Liver (tissue), 9 donors: Measurements from ENCODE around the gene EIF4G3. TPM values are rescaled to one million over a fixed set of nuclear protein-coding genes. Genes with fewer than 3 reads are reported as not detected.
"Not testable (repeated sequence)": the region's sequence is repeated elsewhere in the genome, so short reads cannot be mapped to it uniquely, and the experiment has no call there.

Experiments
- DNase-seq: peaks from one replicate; pipeline ENCODE4 v3.0.0-alpha.2; 2017; ENCODE audit warnings: low spot score
- H3K27ac ChIP-seq, 2 donors: one replicate each; pipeline ENCODE4 v1.7.0; 2013; ENCODE audit warnings: inconsistent platforms in 2 of 2, low read length in 2 of 2, control low read depth in 1 of 2, low read depth in 1 of 2, mild to moderate bottlenecking in 1 of 2
- H3K27me3 ChIP-seq, 4 donors: one replicate each; pipeline versions ENCODE4 v1.6.1 to v1.7.0; 2013; ENCODE audit warnings: low read length in 3 of 4, inconsistent platforms in 1 of 4, mild to moderate bottlenecking in 1 of 4, moderate library complexity in 1 of 4; ENCODE audit not compliant: control insufficient read depth in 4 of 4, insufficient read depth in 4 of 4
- H3K36me3 ChIP-seq, 4 donors: one replicate each; pipeline versions ENCODE4 v1.6.1 to v1.7.0; 2013; ENCODE audit warnings: low read length in 3 of 4, mild to moderate bottlenecking in 3 of 4, low read depth in 1 of 4, moderate library complexity in 1 of 4; ENCODE audit not compliant: control insufficient read depth in 4 of 4, insufficient read depth in 3 of 4
- H3K4me1 ChIP-seq, 4 donors: one replicate each; pipeline versions ENCODE4 v1.6.1 to v1.7.0; 2013; ENCODE audit warnings: low read length in 3 of 4, mild to moderate bottlenecking in 3 of 4, moderate library complexity in 1 of 4; ENCODE audit not compliant: control insufficient read depth in 4 of 4, insufficient read depth in 4 of 4
- H3K4me3 ChIP-seq, 3 donors: one replicate each; pipeline versions ENCODE4 v1.6.1 to v1.7.0; 2013; ENCODE audit warnings: low read length in 3 of 3, control low read depth in 1 of 3, low read depth in 1 of 3, mild to moderate bottlenecking in 1 of 3
- H3K9ac ChIP-seq, 2 donors: one replicate each; pipeline ENCODE4 v1.7.0; 2013; ENCODE audit warnings: low read length in 2 of 2, mild to moderate bottlenecking in 2 of 2, moderate library complexity in 2 of 2, control low read depth in 1 of 2, low read depth in 1 of 2
- H3K9me3 ChIP-seq, 4 donors: one replicate each; pipeline versions ENCODE4 v1.6.1 to v1.7.0; 2013; ENCODE audit warnings: low read length in 3 of 4; ENCODE audit not compliant: control insufficient read depth in 4 of 4
- ATF3 ChIP-seq: IDR thresholded peaks from 2 replicates; pipeline ENCODE4 v1.6.1; 2016; ENCODE audit warnings: antibody characterized with exemption
- CTCF ChIP-seq: fragments of 150-350 bp; IDR thresholded peaks from 2 replicates; pipeline ENCODE4 v1.5.1; 2017; ENCODE audit warnings: improper control_type of control experiment, low read depth, low read length; ENCODE audit not compliant: missing input control
- EGR1 ChIP-seq, 2 donors: IDR thresholded peaks; 2 replicates each; pipeline ENCODE4 v1.6.1; 2016 to 2018; ENCODE audit warnings: antibody characterized with exemption in 2 of 2, low read depth in 2 of 2
- FOXA1 ChIP-seq: IDR thresholded peaks from 2 replicates; pipeline ENCODE4 v1.6.1; 2016; ENCODE audit warnings: antibody characterized with exemption
- FOXA2 ChIP-seq: IDR thresholded peaks from 2 replicates; pipeline ENCODE4 v1.6.1; 2016; ENCODE audit warnings: antibody characterized with exemption
- GABPA ChIP-seq, 2 donors: IDR thresholded peaks in 1 of 2; conservative IDR thresholded peaks in 1 of 2; 2 replicates each; pipeline ENCODE4 v1.6.1; 2016; ENCODE audit warnings: antibody characterized with exemption in 2 of 2, mild to moderate bottlenecking in 1 of 2, moderate library complexity in 1 of 2
- HNF4A ChIP-seq, 2 donors: conservative IDR thresholded peaks; 2 replicates each; pipeline ENCODE4 v1.6.1; 2016; ENCODE audit warnings: antibody characterized with exemption in 2 of 2, mild to moderate bottlenecking in 2 of 2
- HNF4G ChIP-seq: IDR thresholded peaks from 2 replicates; pipeline ENCODE4 v1.6.1; 2016; ENCODE audit warnings: antibody characterized with exemption
- JUND ChIP-seq, 2 donors: IDR thresholded peaks; 2 replicates each; pipeline ENCODE4 v1.6.1; 2016; ENCODE audit warnings: antibody characterized with exemption in 2 of 2
- NR2F2 ChIP-seq: IDR thresholded peaks from 2 replicates; pipeline ENCODE4 v1.6.1; 2016; ENCODE audit warnings: antibody characterized with exemption
- RAD21 ChIP-seq, 2 donors: IDR thresholded peaks; 2 replicates each; pipeline ENCODE4 v1.6.1; 2016; ENCODE audit warnings: antibody characterized with exemption in 2 of 2, mild to moderate bottlenecking in 2 of 2
- RXRA ChIP-seq, 2 donors: IDR thresholded peaks; 2 replicates each; pipeline ENCODE4 v1.6.1; 2017 to 2018; ENCODE audit warnings: antibody characterized with exemption in 2 of 2, mild to moderate bottlenecking in 1 of 2
- SP1 ChIP-seq: IDR thresholded peaks from 2 replicates; pipeline ENCODE4 v1.6.1; 2018; ENCODE audit warnings: antibody characterized with exemption, mild to moderate bottlenecking
- TAF1 ChIP-seq: conservative IDR thresholded peaks from 2 replicates; pipeline ENCODE4 v1.6.1; 2016; ENCODE audit warnings: antibody characterized with exemption, mild to moderate bottlenecking
- YY1 ChIP-seq: IDR thresholded peaks from 2 replicates; pipeline ENCODE4 v1.6.1; 2016; ENCODE audit warnings: antibody characterized with exemption, mild to moderate bottlenecking
- WGBS: extraction: QIAGEN DNeasy Blood & Tissue Kit; methylation state at CpG from one replicate; pipeline ENCODE4 v1.1.7; 2013; 5-methylcytosine and 5-hydroxymethylcytosine counted together
- polyA plus RNA-seq, 2 donors: library from polyadenylated mRNA; stranded (reverse) in 1 of 2; unstranded in 1 of 2; fragments of 200-250 nt in 1 of 2; fragments of >200 nt in 1 of 2; fragmentation: Nextera tagmentation in 1 of 2; extraction: Ambion mirVana in 1 of 2; gene quantifications; one replicate each; pipeline versions ENCODE4 v1.2.1 to v1.2.3, GENCODE V29; 2013 to 2015
- total RNA-seq, 2 donors: library from RNA; depleted of rRNA; stranded (reverse); fragments of >200 nt; gene quantifications; one replicate each; pipeline ENCODE4 v1.2.3, GENCODE V29; 2014
- TF ChIP-seq, protein P1 (sequence below): IDR thresholded peaks from 2 replicates; pipeline ENCODE4 v1.6.1; 2016; ENCODE audit warnings: antibody characterized with exemption
- TF ChIP-seq, protein P2 (sequence below): IDR thresholded peaks from 2 replicates; pipeline ENCODE4 v1.6.1; 2016; ENCODE audit warnings: antibody characterized with exemption, mild to moderate bottlenecking
- TF ChIP-seq, protein P3 (sequence below): IDR thresholded peaks from 2 replicates; pipeline ENCODE4 v1.6.1; 2016; ENCODE audit warnings: antibody characterized with exemption
- donor health status: healthy.
- donor health status: healthy.
- donor health status: healthy.
- donor health status: healthy.
- donor health status: healthy.

The EIF4G3 gene
- total and polyA plus RNA-seq, 4 donors: 7.6 to 22.8 (median 11.7) TPM

GRCh38 chr1:20913242-20913641, 263.5 kb downstream of the EIF4G3 start:
- no peak overlapping the region for H3K9ac ChIP-seq
- H3K9me3 ChIP-seq: no peaks in the 10 kb centered on the region
- no peak overlapping the region for H3K27ac ChIP-seq
- DNase-seq: no peak
- H3K4me1 ChIP-seq: no peaks in the 10 kb centered on the region
- no peaks in the 10 kb centered on the region for H3K36me3 ChIP-seq
- TF ChIP-seq CTCF (no peak), TAF1 (no peak), HNF4G (no peak), YY1 (no peak), RXRA (IDR thresholded peaks at IDR 0.05) (no peak), ATF3 (no peak), FOXA2 (no peak), FOXA1 (no peak), RAD21 (IDR thresholded peaks at IDR 0.05) (no peak), HNF4A (conservative IDR thresholded peaks at IDR 0.05) (no peak), JUND (IDR thresholded peaks at IDR 0.05) (no peak), NR2F2 (no peak), SP1 (no peak), EGR1 (IDR thresholded peaks at IDR 0.05; ENCODE audit: low read depth in 2 of 2) (no peak), GABPA (IDR thresholded peaks at IDR 0.05 in 1 of 2, conservative IDR thresholded peaks at IDR 0.05 in 1 of 2) (no peak)
- TF ChIP-seq, protein P1, sequence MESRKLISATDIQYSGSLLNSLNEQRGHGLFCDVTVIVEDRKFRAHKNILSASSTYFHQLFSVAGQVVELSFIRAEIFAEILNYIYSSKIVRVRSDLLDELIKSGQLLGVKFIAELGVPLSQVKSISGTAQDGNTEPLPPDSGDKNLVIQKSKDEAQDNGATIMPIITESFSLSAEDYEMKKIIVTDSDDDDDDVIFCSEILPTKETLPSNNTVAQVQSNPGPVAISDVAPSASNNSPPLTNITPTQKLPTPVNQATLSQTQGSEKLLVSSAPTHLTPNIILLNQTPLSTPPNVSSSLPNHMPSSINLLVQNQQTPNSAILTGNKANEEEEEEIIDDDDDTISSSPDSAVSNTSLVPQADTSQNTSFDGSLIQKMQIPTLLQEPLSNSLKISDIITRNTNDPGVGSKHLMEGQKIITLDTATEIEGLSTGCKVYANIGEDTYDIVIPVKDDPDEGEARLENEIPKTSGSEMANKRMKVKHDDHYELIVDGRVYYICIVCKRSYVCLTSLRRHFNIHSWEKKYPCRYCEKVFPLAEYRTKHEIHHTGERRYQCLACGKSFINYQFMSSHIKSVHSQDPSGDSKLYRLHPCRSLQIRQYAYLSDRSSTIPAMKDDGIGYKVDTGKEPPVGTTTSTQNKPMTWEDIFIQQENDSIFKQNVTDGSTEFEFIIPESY: no peak
- TF ChIP-seq, protein P2, sequence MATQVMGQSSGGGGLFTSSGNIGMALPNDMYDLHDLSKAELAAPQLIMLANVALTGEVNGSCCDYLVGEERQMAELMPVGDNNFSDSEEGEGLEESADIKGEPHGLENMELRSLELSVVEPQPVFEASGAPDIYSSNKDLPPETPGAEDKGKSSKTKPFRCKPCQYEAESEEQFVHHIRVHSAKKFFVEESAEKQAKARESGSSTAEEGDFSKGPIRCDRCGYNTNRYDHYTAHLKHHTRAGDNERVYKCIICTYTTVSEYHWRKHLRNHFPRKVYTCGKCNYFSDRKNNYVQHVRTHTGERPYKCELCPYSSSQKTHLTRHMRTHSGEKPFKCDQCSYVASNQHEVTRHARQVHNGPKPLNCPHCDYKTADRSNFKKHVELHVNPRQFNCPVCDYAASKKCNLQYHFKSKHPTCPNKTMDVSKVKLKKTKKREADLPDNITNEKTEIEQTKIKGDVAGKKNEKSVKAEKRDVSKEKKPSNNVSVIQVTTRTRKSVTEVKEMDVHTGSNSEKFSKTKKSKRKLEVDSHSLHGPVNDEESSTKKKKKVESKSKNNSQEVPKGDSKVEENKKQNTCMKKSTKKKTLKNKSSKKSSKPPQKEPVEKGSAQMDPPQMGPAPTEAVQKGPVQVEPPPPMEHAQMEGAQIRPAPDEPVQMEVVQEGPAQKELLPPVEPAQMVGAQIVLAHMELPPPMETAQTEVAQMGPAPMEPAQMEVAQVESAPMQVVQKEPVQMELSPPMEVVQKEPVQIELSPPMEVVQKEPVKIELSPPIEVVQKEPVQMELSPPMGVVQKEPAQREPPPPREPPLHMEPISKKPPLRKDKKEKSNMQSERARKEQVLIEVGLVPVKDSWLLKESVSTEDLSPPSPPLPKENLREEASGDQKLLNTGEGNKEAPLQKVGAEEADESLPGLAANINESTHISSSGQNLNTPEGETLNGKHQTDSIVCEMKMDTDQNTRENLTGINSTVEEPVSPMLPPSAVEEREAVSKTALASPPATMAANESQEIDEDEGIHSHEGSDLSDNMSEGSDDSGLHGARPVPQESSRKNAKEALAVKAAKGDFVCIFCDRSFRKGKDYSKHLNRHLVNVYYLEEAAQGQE: no peak
- TF ChIP-seq, protein P3, sequence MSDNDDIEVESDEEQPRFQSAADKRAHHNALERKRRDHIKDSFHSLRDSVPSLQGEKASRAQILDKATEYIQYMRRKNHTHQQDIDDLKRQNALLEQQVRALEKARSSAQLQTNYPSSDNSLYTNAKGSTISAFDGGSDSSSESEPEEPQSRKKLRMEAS: no peak
- H3K27me3 ChIP-seq: no peaks in the 10 kb centered on the region
- H3K4me3 ChIP-seq: no peak overlapping the region
- WGBS: 98% methylated on average over 2 of the region's 2 CpGs

GRCh38 chr1:20907526-20907925, 269.2 kb downstream of the EIF4G3 start:
- H3K9me3 ChIP-seq, H3K4me3 ChIP-seq, H3K27me3 ChIP-seq, H3K9ac ChIP-seq, H3K36me3 ChIP-seq, DNase-seq, H3K4me1 ChIP-seq, H3K27ac ChIP-seq: not testable (repeated sequence)
- 100% methylated on average over 2 of the region's 2 CpGs for WGBS
